Measurements from ENCODE around the gene ALLC.

ALLC gene

DNA sequence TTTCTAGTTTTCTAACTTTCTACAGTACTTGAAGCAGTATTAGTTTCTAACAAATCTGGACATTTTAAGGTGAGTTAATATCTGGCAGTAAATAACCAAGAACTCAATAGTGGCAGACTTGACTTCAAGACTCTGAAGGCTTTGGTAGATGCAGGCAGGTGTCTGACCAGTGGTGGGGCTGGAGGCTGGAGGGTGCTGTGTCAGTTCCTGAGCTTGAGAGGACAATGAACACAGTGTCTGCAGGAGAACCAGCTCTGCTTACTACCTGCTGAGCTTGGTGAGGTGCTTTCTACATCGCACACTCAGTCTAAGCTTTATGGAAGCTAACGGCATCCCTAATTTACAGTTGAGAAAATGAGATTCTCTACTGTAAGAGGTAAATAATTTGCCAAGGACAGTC, 21.2 kb downstream of the ALLC start:
- DNase-seq (ENCODE audit: low spot score) = no peak

DNA sequence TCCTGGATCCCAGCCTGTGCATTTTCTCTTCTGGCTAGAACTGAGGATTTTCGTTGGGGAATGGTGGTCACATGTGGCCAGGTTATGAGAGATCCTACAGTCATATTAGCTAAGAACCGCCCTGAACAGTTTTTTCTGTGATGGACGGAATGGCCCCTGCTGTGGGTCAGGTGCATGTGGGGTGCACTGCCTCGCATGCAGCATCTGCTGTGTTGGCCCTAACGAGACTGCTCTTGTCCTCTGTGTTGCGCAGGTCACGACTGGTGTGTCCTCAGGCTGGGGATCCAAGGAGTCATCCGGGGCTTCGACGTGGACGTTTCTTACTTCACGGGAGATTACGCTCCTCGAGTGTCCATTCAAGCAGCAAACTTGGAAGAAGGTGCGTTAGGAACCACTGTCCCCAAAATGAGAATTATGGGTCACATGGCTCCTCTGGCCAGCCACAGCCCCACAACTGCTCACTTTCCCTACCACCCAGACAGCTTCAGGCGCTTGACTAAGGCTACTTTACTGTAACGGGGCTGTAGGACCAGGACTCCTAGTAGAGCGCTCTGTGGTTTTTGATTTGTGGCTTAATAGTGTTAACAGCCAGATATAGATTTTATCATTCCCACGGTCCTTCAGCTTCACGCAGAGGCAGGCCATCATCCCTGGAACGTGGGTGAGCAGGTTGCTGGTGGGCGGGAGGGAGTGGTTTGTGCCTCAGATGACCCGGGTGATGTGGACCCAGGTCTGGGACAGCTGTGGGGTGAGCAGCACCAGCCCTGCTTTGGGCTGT, 21.8 kb downstream of the ALLC start:
- no peak for DNase-seq (ENCODE audit: low spot score)

- no peak for DNase-seq (ENCODE audit: low spot score)
These were observed 22.7 kb downstream of the ALLC start for GRCh38 chr2:3680548-3681345.

DNA sequence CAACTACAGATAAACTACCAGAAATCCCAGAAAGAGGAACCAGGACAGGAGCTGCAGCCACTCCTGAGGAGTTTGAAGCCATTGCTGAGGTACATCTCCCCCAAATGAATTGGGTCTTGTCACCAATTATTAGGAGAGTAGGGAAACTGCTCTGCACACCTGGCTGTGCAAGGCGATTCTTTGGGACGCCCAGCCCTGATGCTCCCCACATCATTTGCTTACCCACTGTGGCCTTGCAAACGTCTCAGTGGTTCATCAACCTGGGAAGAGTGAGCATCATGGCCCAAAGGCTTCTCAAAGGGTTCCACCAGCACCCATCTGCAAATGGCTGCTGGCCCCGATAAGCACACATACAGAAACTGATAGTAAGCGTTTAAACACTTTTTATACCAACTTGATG, 23.6 kb downstream of the ALLC start:
- DNase-seq (ENCODE audit: low spot score) = no peak

DNA sequence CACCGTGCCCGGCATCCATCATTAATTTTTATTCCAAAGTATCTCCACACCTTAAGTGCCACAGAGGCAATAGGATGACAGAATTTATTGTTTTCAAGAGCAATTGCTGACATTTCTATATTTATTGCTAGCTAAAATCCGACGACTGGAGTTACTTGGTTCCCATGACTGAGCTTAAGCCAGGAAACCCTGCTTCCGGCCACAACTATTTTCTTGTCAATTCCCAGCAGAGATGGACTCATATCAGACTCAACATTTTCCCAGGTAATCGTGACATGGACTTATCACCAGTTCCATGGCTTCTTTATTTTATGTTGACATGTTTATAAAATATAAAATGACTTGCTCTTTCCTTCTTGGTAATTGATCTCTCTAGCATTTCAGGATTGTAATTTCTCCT, 24.8 kb downstream of the ALLC start:
- no peak for DNase-seq (ENCODE audit: low spot score)

- no peak for DNase-seq (ENCODE audit: low spot score)
These were observed 25.9 kb downstream of the ALLC start for GRCh38 chr2:3683748-3684454.

DNA sequence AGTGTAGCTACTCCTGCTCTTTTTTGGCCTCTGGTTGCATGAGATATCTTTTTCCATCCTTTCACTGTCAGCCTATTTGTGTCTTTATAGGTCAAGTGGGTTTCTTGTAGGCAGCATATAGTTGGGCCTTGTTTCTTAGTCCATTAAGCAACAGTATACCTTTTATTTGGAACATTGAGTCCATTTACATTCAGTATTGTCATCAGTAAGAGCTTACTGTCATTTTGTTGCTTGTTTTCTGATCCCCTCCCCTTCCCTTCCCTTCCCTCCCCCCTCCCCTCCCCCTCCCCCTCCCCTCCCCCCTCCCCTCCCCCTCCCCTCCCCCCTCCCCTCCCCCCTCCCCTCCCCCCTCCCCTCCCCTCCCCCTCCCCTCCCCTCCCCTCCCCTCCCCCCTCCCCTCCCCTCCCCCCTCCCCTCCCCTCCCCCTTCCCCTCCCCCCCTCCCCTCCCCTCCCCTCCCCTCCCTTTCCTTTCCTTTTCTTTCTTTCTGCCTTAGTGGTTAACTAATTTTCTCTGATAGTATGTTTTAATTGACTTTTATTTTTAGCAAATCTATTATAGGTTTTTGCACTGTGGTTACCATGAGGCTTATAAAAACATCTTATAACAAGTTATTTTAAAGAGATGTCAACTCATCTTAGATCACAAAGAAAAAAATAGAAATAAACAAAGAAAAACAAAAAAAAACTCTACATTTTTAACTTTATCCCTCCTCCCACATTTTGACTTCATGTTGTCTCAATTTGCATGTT, 32.2 kb downstream of the ALLC start:
- no peak for DNase-seq (ENCODE audit: low spot score)

DNA sequence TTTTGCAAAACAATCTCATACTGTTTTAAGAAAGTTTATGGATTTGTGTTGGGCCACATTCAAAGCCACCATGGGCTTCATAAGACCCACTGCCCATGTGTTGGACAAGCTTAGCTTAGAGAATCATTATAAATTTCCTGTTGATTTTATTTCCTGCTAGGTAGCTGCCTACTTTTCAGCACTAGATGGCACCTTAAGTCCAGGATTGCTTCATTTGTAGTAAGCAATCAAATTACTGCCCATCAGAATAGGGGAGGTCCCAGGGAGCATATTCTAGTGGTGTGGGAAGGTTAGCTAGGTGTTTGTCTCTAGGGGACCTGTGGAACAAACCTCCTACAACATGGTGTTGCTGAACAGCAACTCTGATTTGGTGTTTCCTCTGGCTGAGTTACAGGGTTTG, 34.4 kb downstream of the ALLC start:
- DNase-seq (ENCODE audit: low spot score) = no peak

DNA sequence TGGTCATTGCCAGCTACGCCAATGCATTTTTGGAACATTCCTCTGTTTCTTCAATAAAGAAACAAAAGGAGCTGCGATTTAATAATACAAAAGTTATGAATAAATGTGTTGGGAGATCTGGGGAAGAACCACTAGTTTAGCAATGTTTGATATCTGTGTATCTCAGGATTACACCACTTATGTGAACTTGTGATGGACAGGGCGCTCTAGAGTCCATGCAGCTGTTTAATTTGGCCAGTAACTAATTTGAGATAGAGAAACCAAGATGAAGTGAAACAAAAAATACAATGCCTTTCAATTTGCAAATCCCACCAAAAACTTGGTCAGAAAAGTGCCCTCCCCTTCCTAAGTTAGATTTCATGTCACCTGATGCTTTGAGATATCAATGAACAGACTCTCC, 38.5 kb downstream of the ALLC start:
- no peak for DNase-seq (ENCODE audit: low spot score)

GRCh38 chr2:3701071-3701470, 43.1 kb downstream of the ALLC start:
- DNase-seq (ENCODE audit: low spot score) = no peak

DNA sequence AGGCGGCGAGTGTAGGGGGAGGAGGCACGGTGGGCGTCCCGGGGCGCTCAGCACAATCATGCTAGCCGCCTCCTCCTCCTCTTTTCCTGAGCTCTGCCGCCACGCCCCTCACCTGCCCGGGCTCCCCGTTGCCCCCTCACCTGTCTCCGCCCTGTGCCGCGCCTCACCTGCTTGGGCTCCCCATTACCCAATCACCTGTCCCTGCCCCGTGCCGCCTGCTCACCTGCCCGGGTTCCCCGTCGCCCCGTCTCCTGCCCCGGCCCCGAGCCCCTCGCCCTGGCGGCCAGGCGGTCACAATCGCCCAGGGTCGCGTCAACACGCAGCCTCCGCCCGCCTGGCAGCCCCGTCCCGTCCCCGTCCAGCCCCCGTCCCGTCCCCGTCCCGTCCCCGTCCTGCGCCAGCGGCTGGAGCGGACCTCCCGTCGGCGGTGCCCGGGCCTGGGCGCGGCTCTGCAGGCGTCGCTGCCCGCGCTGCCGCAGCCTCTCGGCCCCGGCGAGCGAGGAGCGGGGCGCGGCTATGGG, 45.3 kb downstream of the ALLC start, which contains the start of gene DCDC2C:
DCDC2C (plus strand) TSS at position 340 of the 521 bp plus-strand sequence; CDS start at position 517, 177 bp downstream.
- no peak for DNase-seq (ENCODE audit: low spot score)

DNA sequence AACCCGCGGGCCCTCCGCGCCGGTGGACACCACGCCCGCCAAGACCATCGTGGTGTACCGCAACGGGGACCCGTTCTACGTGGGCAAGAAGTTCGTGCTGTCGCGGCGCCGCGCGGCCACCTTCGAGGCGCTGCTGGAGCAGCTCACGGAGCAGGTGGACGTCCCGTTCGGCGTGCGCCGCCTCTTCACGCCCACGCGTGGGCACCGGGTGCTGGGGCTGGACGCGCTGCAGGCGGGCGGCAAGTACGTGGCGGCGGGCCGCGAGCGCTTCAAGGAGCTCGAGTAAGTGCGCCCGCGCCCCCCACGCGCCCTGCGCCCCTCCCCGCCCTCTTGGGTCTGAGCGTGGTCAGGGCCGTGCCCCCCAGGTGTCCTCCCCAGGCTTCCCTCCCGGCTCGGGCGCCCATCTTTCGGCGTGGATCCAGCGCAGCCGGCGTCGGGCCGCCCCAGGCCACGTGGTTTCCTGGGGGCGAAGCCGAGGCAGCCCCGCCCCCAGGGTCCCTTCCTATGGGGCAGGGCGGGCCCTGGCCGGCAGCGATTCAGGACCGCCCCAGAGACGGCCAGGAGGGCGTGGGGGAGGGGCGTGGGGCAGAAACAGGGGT, 45.9 kb downstream of the ALLC start:
- DNase-seq (ENCODE audit: low spot score) = no peak

DNA sequence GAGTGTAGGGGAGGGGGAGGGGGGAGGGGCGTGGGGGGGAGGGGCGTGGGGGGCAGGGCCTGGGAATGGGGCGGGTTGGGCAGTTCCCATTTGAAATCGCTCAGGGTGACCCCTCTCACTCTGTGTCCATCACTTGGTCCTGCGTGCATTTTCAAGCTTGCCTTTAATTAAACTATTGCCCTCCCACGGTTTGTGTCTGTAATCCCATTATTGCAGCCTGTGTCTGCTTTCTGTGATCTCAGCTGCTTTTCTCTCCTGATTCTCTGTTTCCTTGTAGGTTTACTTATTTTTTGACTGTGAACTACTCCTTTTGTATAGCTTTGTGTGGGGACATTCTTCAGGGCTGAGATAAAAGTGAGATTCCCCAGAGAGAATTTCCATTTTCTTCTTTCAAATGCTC, 46.7 kb downstream of the ALLC start:
- no peak for DNase-seq (ENCODE audit: low spot score)

- no peak for DNase-seq (ENCODE audit: low spot score)
These were observed 47.8 kb downstream of the ALLC start for GRCh38 chr2:3705782-3706181.

DNA sequence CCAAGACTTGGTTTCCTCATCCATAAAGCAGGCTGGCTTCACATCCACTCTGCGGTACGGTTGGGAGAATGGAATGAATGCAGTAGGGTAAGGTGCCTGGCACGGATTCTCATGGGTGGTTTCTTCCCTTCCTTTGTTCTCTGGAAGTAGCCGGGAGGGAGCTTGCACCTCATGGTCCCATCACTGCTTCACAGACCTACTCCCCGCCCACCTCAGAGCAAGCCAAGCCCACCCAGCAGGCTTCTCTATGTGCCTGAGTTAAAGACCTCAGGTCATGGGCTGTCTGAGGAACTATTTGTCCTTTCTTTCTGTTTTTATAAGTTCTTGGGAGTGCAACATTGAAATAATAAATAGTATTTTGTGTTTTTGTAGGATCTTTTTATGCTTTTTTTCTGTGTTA, 48.9 kb downstream of the ALLC start:
- no peak for DNase-seq (ENCODE audit: low spot score)

DNA sequence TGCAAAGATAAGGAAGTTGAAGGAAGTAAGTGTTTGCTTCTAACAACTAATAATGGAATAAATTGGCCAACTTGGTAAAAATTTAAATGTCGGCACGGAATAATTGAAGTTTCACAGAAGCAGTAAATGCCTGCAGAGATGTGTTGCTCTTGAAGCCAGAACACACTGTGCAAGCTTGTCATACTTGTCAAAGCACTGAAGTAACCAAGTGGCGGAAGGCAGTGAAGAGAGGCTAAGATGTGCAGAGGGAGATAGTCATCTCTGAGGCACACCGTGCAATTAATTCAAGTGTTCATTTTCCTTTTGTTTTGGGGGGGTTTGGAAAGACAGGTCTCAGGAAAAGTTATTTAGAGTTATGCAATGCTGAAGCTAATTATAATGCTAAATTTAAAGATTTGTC, 50.6 kb downstream of the ALLC start:
- no peak for DNase-seq (ENCODE audit: low spot score)

- no peak for DNase-seq (ENCODE audit: low spot score)
These were observed 51.2 kb downstream of the ALLC start for GRCh38 chr2:3709225-3709624.

DNA sequence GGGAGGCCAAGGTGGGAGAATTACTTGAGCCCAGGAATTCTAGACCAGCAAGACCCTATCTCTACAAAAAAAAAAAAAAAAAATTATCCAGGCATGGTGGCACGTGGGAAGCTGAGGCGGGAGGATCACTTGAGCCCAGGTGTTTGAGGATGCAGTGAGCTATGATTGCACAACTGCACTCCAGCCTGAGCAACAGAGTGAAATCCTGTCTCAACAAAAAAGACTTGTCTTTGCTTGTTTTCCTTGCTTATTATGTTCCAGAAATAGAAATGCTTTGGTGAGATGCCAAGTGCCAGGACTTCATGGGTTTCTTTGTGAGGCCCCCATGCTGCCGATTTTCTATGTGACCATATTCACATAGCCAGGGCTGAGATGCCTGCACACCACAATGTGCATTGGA, 54.4 kb downstream of the ALLC start:
- no peak for DNase-seq (ENCODE audit: low spot score)

DNA sequence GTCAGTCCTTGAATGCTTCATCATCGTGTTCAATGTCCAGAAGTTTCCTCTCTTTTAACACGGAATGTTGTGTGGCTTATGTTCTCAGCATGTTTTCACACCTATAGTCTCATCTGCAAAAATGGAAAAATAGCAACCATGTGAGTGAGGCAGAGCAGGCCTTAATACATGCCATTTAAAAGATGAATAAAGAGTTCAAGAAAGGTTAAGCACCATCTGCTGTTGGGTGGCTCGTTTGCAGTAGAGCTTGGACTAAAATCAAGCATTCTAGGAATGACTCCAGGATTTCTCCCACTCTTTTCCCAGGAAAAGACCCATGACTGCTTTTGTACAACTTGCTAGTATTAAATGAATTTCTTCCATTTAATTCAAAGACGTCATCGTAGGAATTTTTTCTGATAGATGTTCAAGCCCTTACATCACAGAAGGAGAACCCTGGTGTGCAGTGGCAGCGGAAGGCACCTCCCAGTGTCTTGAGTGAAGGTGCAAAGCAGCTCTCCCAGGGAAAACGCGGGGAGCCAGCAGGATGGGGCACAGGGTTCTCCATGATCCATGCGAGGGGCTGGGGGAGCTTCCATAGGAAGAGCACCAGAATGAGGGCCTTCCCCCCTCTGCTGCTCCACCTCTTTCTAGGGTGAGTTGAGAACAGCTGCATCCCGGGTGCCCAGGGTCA, 55.0 kb downstream of the ALLC start:
- DNase-seq (ENCODE audit: low spot score) = no peak

DNA sequence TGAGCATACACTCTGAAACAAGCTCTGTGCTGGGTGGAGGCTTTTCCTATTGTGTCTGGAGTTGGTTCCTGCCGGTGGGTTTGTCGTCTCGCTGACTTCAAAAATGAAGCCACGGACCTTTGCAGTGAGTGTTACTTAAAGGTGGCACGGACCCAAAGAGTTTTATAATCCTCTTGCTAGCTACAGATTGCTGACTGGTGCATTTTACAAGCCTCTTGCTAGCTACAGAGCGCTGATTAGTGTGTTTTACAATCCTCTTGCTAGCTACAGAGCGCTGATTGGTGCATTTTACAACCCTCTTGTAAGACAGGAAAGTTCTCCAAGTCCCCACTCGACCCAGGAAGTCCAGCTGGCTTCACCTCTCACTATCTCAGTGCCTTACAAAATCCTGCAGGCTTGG, 60.7 kb downstream of the ALLC start:
- no peak for DNase-seq (ENCODE audit: low spot score)

GRCh38 chr2:3725002-3725401, 67.0 kb downstream of the ALLC start:
- DNase-seq (ENCODE audit: low spot score) = no peak

Data from CD4-positive, alpha-beta T cell treated with Interleukin-6 at 100 ng/mL for 8 hours (primary cell).